Fibroblast of the aortic adventitia (primary cell): ENCODE data around the gene NINJ2. TPM values are rescaled to one million over a fixed set of nuclear protein-coding genes. Genes with fewer than 3 reads are reported as not detected.

Experiments used
- DNase-seq: peaks from one replicate; pipeline ENCODE4 v3.0.0-alpha.2; 2010; ENCODE audit warnings: low read depth
- H3K4me3 ChIP-seq: 2 replicates; pipeline ENCODE4 v1.5.1; 2011; ENCODE audit warnings: low read depth, mild to moderate bottlenecking, control low read depth, low read length, moderate library complexity
- CTCF ChIP-seq: IDR thresholded peaks from 2 replicates; pipeline ENCODE4 v1.5.1; 2011; ENCODE audit warnings: mild to moderate bottlenecking, low read length, control low read depth, inconsistent platforms; ENCODE audit not compliant: insufficient read depth
- total RNA-seq: library from RNA; depleted of rRNA; stranded (reverse); fragments of >200 nt; gene quantifications from 2 replicates; pipeline ENCODE4 v1.2.3, GENCODE V29; 2012; ENCODE audit warnings: low replicate concordance

NINJ2 gene
- total RNA-seq, 1 donor = 0.45 TPM

DNA sequence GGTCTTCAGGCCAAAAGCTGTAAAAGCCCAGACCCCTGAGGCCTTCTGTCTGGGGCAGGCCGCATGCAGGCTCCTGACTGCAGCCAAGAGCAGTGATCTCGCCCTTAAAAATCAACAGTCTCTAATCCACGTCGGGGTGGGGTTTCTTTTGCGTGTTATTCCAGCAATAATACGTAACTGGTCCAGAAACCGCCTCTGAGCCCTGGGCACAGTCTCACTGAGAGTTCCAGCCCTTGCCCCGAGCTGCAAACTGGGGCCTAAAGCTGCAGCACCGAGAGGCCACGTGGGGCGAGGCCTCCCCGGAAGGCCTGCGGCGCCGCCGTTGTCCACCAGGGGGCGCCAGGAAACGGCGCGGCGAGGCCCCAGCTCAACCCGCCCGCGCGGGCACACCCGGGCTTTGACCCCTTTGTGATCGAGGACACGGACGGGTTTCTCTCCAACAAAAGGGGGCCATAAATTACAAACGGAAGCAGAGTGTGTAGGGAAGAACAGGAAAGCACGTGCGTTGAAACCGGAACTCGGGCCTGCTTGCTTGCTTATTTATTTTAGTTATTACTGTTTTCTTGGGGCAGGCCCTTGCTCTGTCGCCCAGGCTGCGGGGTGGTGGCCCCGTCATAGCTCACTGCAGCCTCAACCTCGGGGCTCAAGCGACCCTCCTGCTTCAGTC, 87.2 kb downstream of the NINJ2 start:
- DNase-seq = peak; percentile 76
- TF ChIP-seq CTCF = peak; percentile 79
- H3K4me3 ChIP-seq = no peak overlapping the region

DNA sequence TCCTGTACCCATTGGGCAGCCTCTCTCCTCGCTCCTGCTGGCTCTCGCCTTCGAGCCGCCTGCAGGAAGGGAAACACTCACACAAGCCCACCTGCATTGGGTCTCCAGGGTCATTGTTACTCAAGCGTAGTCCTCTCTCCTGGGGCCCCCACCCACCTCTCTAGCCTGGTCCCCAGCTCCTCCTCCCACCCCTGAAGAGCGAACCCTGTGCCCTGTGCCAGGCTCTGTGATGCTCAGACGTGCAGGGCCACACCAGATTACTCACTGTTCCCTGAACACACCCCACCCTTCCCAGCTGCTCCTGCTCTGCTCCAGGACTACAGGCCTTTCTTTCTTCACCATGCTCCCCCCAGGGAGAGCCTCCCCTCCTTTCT, 88.1 kb downstream of the NINJ2 start:
- no peak overlapping the region for H3K4me3 ChIP-seq
- no peak for DNase-seq
- no peak for TF ChIP-seq CTCF

GRCh38 chr12:574475-575128, 88.6 kb downstream of the NINJ2 start:
- H3K4me3 ChIP-seq = no peak overlapping the region
- DNase-seq = no peak
- TF ChIP-seq CTCF = no peak

- no peak for DNase-seq
- H3K4me3 ChIP-seq = no peak overlapping the region
- no peak for TF ChIP-seq CTCF
These were observed 90.0 kb downstream of the NINJ2 start for GRCh38 chr12:573232-573631.

DNA sequence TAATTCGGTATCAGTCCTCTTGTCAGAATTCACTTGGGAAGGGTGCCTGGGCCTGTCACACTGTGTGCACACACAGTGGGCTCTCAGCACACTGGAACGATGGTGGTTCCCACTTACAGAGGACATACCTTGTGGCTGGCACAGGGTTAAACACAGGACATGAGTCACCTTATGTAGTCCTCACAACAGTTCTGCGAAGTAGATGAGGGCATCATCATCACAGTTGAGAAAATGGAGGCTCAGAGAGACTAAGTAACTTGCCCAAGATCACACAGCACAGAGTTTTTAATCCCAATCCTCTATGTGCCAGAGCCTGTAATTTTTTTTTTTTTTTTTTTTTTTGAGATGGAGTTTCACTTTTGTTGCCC, 90.7 kb downstream of the NINJ2 start:
- no peak overlapping the region for H3K4me3 ChIP-seq

DNA sequence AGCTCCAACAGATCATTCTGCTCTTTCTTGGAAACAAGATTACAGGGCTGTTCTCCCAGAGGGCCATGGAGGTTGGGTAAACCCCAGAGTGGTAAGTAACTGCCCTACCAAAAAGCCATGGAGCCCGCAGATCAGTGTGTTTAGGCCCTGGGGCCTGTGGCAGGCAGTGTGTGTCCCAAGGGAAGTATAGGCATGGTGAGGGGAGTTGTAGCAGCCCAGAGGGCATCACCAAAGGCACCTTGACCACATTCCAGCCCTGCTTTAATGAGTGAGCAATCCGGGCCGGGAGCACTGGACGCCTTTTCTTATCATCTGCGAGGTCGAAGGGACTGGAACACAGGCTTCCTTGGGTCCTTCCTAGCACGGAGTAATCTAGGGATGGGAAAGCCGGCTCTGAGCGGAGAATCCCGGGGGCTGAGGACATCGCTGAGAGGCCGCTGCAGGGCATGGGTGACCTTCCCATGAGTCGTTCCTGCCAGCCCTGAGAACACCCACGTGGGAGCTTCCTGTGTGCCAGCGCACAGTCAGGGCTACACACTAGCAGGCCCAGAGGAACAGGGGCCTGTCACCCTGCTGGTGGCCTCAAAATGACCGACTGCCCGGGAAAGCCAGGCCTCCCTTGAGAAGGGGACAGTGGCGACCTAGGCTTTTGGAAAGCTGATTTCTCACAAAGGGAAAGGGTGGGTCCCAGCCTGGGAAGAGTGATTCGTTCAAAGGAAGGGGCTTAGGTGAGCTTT, 91.3 kb downstream of the NINJ2 start:
- TF ChIP-seq CTCF = no peak
- no peak for DNase-seq
- no peak overlapping the region for H3K4me3 ChIP-seq

More for the DNA sequence above, 90.7 kb downstream of the NINJ2 start:
- no peak for DNase-seq
- no peak for TF ChIP-seq CTCF
